Activated CD8-positive, alpha-beta memory T cell treated with anti-CD3 and anti-CD28 coated beads for 4 hours (primary cell): ENCODE measurements around the gene SCAMP2.
"Not testable (repeated sequence)": the region's sequence is repeated elsewhere in the genome, so short reads cannot be mapped to it uniquely, and the experiment has no call there.

Experiments
- DNase-seq, 2 donors: peaks; one replicate each; pipeline ENCODE4 v3.0.0-alpha.2; 2020; ENCODE audit warnings: low read depth in 2 of 2

Gene SCAMP2, protein sequence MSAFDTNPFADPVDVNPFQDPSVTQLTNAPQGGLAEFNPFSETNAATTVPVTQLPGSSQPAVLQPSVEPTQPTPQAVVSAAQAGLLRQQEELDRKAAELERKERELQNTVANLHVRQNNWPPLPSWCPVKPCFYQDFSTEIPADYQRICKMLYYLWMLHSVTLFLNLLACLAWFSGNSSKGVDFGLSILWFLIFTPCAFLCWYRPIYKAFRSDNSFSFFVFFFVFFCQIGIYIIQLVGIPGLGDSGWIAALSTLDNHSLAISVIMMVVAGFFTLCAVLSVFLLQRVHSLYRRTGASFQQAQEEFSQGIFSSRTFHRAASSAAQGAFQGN

DNA sequence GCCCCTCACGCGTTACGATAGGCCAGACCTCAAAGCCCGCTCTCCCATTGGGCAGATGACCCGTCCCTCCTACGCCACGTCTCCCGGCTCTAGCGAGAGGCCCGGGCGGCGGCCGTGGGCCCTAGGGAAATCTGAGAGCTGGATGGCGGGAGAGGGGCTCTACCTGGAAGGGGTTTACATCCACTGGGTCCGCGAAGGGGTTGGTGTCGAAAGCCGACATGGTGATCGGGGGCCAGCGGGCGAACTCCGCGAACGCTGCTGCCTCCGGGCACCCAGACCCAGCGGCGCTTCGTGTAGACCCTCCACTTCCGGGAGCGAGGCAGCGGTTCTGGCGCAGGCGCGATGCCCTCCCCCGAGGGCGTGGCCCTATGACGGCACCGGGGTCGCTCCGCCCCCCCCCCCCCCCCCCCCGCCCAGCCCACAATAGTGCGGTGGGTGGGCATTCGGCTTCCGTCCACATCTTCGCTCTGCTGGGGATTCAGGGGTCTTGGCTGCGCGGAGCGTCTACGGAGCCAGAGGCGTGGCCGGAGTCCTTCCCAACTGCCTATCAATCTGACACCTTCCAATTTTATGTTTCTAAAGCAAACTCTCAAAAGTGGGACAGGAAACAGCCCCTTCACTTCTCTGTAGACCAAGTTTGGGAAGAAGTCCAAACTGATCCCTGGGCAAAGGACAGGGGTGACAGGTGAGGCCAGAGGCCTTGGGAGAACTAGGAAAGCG lies at the start of gene SCAMP2:
Gene SCAMP2, minus strand, starts transcription at position 330 of the 720 bp plus-strand sequence. Its CDS starts 110 bp downstream, at position 220.
- peak; percentile 75 to 87 for DNase-seq

DNA sequence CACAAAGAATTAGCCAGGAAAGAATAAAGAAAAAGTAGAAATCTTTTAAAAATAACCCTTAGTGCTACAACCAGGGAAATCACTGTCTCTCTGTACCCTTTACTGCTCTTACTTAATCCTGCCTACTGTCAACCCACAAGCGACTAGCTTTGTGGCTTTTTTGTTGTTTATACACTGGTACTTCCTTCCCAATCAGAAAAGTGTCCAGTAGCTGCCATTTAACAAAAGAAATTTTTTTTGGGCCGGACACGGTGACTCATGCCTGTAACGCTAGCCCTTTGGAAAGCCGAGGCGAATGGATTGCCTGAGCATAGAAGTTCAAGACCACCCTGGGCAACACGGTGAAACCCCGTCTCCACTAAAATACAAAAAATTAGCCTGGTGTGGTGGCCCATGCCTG lies 47.3 kb upstream of the SCAMP2 start:
- DNase-seq: no peak

DNA sequence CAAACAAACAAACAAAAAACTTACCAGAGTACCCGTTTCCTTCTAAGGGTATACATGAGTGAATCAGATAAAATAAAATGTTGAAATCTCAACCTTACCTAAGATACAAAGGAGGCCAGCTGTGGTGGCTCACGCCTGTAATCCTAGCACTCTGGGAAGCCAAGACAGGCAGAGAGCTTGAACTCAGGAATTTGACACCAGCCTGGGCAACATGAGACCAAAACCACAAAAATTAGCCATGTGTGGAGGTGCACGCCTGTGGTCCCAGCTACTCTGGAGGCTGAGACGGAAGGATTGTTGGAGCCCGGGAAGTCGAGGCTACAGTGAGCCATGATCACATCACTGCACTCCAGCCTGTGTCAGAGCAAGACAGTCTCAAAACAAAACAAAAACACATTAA lies 44.5 kb upstream of the SCAMP2 start:
- DNase-seq: no peak

DNA sequence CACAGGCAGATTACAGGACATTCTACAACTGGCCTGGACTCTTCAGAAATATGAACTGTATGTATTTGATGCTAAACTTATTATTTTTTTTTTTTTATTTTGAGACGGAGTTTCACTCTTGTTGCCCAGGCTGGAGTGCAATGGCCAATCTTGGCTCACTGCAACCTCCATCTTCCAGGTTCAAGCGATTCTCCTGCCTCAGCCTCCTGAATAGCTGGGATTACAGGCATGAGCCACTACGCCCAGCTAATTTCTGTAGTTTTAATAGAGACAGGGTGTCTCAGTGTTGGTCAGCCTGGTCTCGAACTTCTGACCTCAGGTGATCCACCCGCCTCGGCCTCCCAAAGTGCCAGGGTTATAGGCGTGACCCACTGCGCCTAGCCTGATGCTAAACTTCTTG lies 40.6 kb upstream of the SCAMP2 start:
- DNase-seq: not testable (repeated sequence)

DNA sequence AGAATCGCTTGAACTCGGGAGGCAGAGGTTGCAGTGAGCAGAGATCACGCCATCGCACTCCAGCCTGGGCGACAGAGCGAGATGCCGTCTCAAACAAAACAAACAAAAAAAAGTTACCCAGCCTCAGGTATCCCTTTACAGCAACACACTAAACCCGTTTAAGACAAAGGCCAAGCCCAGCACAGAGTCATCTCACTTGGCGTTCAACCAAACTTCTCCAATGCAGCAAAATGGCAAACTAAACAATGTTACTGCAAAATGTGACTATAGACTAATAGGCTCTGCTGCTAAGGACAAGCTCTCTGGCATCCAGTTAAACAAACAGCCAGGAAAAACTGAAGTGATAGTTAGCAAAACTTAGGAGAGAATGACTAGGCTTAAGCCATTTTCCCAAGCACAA lies 39.9 kb upstream of the SCAMP2 start:
- DNase-seq: no peak

DNA sequence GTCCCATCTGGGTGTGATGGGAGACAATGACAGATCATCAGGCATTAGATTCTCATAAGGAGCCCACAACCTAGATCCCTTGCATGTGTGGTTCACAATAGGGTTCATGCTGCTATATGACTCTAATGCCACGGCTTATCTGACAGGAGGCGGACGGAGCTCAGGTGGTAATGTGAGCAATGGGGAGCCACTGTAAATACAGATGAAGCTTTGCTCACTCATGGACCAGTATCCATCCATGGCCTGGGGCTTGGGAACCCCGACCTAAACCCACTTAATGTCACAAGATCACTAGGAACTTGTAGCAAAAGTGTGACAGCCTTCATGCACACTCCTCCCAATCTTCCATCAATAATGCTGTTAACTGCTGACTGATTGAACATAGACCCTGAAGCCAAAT lies 35.5 kb upstream of the SCAMP2 start:
- DNase-seq: no peak

DNA sequence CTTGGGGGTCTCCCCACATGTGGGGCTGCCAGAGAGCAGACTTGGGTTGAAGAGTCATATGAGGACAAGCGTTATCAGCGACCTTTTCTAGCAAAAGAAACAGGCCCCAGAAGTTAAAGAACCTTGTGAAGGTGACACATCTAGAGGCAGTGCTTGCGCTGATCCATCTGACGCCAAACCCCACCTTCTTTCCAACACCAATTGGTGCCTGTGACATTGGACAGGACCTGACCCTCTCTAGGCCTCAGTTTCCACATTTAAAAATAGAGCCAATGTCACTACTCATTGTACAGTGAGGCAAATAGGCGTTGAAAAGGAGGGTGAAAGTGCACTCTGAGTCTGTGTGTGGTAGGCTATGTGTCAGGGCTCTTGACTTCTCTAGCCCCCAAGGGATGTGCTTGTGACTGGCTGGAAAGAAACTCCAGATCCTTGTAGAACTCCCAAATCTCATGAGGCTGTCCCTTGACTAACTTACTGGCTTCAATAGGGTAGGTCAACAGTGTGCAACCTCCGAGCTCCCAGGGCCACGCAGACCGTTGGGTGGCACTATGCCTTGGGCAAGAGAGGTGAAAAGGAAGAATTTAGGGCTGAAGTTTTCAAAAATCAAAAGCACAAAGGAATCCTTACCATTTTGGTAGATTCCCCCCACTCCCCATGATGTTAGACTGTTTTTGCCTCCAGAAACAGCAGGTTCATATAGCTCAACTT lies 34.2 kb upstream of the SCAMP2 start:
- DNase-seq: no peak

DNA sequence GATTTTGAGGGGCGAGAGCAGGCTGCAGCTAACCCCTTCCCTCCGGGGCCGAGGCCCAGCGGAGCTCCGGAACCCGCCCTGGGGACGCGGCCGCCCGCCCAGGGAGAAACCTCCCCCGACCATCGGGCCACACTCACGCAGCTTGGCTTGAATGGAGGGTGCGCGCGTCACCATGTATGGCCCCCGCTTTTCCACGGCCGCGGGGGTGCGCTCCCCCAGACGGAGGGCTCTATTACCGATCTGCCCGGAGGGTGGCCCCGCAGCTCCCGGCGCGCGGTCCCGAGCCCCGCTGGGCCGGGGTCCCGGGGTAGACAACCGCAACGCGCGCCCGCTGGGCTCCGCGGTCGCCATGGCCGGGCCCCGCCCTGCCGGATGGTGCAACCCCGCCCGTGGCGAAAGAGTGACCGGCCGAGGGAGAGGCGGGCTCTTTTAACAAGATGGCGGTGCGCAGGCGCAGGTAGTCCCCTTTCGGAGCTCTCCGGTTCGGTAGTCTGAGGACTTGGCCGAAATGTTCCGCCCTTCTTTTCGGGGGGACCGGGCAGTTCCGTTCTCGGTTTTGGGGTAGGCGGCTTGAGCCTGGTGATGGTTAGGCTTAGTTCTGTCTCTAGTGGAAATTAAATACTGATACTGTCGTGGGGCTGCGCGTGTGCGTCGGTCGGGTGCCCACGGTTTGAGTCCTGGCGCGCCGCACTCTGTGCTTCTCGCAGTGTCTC lies 33.4 kb upstream of the SCAMP2 start, which contains the start of gene FAM219B:
Gene FAM219B, minus strand, starts transcription at position 402 of the 713 bp plus-strand sequence. Its CDS starts 51 bp downstream, at position 351.
- peak; percentile 58 to 64 for DNase-seq

DNA sequence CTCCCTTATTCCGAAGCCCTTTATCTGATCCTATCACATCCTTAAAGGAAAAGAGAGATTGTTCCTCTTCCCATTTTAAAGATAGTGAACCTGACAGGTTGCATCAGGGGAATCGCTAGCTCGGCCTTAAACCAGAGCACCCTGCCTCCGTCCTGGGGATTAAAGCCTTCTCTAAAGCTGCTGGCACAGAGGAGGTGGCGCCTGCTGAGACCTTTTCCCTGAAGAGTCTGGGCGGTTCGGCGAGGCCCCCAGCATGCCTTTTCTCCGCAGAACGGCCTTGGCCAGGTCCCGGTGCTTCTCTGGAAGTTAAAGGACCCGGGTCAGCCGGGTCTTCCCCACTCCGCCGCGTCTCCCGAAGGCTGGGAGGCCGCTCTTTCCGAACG lies 32.9 kb upstream of the SCAMP2 start:
- DNase-seq: peak in 1 of 2 donors; percentile 5

DNA sequence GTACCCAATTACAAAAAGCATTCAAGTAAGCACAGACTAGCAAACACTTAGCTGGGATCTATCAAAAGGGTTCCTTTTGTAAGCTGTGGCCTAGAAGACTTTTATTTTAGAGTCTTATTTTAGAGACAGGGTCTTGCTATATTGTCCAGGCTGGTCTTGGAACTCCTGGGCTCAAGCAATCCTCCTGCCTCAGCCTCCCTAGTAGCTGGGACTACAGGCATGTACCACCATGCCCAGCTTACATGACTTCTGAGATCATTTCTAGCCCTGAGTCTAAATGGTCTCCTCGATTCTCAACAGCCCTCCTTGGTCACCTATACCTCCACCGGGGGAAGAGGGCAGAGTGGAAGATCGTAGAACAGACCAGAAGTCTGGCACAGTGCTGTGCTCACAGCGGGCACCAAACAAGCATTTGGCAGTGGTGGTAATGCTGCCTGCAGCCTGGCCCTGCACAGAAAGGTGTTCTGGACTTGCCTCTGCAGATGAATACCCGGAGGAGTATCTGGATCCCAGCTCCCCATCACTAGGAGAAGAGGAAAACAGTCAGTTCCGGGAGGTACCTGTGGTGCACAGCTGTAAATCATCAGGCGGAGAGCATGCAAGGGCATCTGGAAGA lies 31.1 kb upstream of the SCAMP2 start:
- DNase-seq: no peak

DNA sequence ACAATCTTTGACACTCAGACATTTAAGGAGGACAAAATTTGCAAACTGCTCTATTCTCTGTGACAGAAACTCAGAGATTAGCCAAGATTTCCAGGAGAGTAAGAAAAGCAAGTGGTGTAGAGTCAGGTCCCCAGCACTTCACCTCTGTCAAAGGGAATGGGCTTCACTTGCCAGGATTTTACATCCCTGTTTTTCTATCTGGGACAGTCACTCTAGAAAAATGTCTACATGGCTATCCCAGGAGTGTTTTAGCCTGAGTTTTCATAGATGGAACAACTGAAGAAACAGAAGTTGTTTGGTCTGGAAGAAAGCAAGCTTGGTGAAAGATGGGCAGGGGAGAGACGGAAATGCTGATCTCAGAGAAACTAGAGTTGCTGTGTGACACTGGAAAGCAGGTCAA lies 30.5 kb upstream of the SCAMP2 start:
- DNase-seq: no peak

DNA sequence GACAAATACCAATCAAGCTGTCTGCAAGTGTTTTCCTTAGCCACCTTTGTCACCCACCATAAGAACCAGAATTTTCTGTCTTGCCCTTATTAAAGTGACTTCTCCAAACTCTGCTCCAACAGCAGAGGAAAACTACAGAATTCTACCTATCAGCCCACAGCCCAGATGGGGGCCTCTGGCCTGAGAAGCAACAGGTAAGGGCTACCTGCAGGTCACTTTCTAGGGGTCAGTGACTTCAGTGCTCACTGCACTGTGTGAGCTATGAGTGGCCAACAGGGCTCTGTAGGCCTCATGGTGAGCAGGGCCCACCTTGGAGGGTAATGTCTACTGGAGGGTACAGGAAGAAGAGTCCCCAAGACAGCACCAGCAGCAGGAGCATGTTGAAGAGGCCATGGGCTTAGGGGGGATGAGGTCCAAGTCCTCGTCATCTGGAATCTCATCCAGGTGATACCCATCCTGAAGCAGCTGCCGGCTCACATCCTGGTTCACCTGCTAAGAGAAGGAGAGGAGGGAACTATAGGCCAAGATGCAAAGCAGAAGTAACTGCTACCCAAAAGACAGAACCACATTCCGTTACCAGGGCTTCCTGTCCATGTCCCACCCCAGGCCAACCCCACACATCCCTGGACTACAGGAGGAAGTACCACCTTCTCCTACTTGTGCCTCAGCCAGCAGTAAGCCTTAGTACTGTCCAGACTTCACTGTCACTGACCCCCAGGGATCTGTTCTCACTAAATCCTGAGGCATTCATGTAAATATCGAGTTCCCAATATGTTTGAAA lies 29.3 kb upstream of the SCAMP2 start:
- DNase-seq: no peak

DNA sequence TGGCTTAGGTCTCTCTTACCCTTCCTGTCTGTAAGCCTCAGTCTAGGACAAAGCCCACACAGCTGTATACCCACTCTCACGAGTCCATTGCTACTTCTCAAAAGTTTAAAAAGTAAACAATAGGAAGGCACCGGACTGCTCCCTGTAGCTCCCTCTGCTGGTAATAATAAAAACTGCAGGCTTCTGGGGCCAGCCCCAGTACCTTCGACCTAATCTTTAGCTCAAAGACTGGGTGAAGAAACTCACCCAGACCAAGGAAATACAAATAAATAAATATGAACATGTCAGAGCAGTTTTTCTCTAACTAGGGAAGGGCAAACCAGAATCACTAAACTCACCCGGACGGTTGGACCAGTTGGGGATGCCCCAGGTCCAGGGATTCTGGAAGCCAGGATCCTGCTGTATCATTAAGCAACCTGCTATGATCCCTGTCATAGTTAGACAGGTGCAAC lies 28.5 kb upstream of the SCAMP2 start:
- DNase-seq: peak in 1 of 2 donors; percentile 14

DNA sequence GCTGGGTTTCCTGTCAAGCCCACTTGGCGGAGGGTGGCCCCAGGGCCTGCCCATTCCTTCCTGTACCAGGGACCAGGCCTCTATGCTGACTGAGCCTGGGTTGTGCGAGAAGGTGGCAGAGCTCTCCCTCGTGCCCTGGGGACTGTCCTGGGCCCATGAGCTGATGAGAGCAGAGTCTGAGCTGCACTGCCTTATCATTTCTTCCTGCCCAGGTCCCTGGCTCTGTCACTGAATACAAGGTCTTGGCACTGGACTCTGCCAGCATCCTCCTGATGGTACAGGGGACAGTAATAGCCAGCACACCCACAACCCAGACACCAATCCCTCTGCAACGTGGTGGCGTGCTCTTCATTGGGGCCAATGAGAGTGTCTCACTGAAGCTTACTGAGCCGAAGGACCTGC lies 24.1 kb upstream of the SCAMP2 start:
- no peak for DNase-seq

DNA sequence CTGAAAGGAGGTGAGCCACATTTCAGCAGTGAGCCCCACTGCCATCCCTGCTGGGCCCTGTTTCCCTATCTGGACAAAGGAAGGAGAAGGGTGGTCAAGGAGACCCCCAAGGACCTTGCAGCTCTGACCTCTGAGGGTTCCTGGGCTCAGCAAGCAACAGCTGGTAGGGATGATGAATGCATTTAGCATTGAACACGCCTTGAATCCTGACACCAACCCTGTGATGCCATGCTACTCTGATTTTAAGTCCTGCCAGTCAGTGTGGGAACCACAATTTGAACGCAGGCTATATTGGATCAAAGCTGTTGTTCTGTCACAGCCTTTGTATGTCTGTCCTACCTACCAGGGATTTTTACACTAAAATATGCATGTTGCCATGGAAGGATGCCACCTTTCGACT lies 23.2 kb upstream of the SCAMP2 start:
- no peak for DNase-seq

DNA sequence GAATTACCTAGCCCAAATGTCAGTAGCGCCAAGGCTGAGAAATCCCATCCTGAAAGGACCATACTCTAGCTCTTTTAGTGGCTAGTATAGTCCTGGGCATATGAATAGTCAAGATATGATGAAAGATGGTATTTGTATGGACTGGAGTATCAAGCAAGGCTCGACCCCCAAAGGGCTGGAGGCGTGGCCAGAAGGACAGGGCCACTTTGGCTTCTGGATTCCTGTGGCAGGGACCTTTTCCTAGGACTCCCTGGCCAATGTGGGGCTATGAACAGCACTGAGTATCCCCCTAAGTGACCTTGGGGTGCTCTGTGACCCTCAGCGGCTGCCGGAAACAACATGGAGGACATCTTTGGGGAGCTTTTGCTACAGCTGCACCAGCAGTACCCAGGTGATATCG lies 22.7 kb upstream of the SCAMP2 start:
- DNase-seq: no peak

DNA sequence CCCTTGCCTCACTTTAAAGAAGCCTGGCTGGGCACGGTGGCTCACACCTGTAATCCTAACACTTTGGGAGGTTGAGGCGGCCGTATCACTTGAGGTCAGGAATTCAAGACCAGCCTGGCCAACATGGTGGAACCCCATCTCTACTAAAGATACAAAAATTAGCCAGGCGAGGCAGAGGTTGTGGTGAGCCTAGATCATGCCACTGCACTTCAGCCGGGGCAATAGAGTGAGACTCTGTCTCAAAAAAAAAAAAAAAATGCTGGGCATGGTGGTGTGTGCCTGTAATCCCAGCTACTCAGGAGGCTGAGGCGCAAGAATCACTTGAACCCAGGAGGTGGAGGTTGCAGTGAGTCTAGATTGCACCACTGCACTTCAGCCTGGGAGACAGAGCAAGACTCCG lies 21.2 kb upstream of the SCAMP2 start:
- DNase-seq: not testable (repeated sequence)

DNA sequence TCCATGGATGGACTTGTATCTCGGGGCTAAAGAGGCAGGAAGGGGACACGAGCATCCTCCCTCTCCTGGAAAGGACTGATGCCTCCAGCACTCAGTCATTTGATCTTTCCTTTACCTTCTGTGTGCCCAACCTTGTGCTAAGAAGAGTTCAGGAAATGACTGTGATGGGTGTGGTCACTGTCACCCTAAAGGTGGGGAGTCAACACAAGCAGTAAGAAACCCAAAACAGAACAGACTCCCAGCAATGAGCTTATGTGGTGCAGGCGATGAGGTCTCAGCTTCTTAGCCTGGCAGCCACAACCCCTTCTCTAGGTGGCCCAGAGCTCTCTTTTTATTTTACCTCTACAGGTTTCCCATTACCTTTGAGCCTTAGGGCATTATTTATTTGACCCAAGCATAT lies 20.5 kb upstream of the SCAMP2 start:
- DNase-seq: no peak

DNA sequence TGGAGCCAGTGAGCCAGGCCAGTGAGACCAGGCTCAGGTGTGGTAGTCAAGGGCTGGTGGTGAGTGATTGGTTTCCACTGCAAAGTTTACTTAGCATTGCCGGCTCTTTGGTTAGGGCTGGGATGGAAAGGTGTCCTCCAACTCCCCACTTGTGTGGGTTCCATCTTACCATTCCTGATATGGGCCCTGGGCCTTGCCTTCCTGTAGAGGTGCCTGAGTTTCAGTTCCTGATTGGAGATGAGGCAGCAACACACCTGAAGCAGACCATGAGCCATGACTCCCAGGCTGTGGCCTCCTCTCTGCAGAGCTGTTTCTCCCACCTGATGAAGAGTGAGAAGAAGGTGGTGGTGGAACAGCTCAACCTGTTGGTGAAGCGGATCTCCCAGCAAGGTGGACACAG lies 19.8 kb upstream of the SCAMP2 start:
- DNase-seq: no peak

DNA sequence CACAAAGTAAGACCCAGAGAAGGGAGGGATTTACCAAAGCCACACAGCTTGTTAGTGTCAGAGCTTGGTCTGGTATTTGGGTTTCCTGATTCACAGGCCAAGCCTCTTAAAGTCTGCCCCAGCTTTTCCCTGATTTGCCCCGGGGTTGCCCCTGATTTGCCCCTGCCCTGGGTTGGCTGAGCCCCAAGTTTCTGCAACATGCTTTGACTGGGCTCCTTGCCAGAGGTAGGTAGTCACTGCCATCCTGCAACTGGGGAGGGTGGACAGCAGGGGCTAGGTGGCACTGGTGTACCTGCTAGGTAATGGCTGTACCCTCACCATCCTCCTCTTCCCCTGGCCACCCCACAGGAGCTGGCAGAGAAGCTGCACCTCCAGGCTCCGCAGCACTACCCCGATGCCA lies 19.1 kb upstream of the SCAMP2 start:
- DNase-seq: no peak

DNA sequence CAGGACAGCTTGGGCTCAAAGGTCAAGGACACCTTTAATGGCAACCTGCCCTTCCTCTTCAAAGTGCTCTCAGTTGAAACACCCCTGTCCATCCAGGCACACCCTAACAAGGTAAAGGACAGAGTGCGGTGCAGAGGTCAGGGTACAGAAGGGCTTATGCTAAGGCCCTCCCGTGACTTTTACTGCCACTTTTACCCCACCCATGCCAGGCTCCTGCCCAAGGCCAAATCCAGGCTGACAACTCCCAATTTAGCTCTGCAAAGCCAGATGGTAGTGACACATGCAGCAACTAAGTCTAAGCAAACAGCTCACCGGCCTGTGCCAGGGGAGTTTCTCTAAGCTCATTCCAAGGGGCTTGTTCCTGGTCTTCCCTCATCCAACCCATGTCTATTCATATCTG lies 18.3 kb upstream of the SCAMP2 start:
- no peak for DNase-seq
